ENCODE data around the gene KCNK1.

KCNK1 gene

GRCh38 chr1:233620065-233620464, 6.2 kb downstream of the KCNK1 start:
- no peak for DNase-seq (ENCODE audit: extremely low spot score)
- CTCF ChIA-PET: no interaction called here
- POLR2A ChIA-PET: no interaction called here
- TF ChIP-seq CTCF (IDR thresholded peaks at IDR 0.05; ENCODE audit: control extremely low read depth, extremely low read depth, low read depth, missing control alignments): no peak

- DNase-seq (ENCODE audit: extremely low spot score): no peak
- POLR2A ChIA-PET: no interaction called here
- TF ChIP-seq CTCF (IDR thresholded peaks at IDR 0.05; ENCODE audit: control extremely low read depth, extremely low read depth, low read depth, missing control alignments): no peak
- CTCF ChIA-PET: interaction anchor here (1.5 kb wide), 1 partner anchor 181 kb away, joined by 3 read pairs; no protein-coding TSS in a partner anchor
These were observed 8.0 kb downstream of the KCNK1 start for GRCh38 chr1:233621923-233622322.

- TF ChIP-seq CTCF (IDR thresholded peaks at IDR 0.05; ENCODE audit: control extremely low read depth, extremely low read depth, low read depth, missing control alignments): no peak
- ChIA-PET CTCF (interaction anchor here (1.8 kb wide), 1 partner anchor 10 kb away, joined by 4 read pairs; no protein-coding TSS in a partner anchor), POLR2A (no interaction called here)
These were observed 10.4 kb downstream of the KCNK1 start for GRCh38 chr1:233624289-233624688.

GRCh38 chr1:233625087-233625486, 11.2 kb downstream of the KCNK1 start:
- TF ChIP-seq CTCF (IDR thresholded peaks at IDR 0.05; ENCODE audit: control extremely low read depth, extremely low read depth, low read depth, missing control alignments): no peak
- ChIA-PET CTCF (interaction anchor here (1.8 kb wide), 1 partner anchor 9 kb away, joined by 4 read pairs; no protein-coding TSS in a partner anchor), POLR2A (no interaction called here)
- no peak for DNase-seq (ENCODE audit: extremely low spot score)

More at GRCh38 chr1:233624289-233624688, 10.4 kb downstream of the KCNK1 start:
- DNase-seq (ENCODE audit: extremely low spot score): no peak

- ChIA-PET CTCF (interaction anchor here (1.8 kb wide), 1 partner anchor 8 kb away, joined by 4 read pairs; no protein-coding TSS in a partner anchor), POLR2A (no interaction called here)
- DNase-seq (ENCODE audit: extremely low spot score): no peak
- TF ChIP-seq CTCF (IDR thresholded peaks at IDR 0.05; ENCODE audit: control extremely low read depth, extremely low read depth, low read depth, missing control alignments): no peak
These were observed 11.6 kb downstream of the KCNK1 start for GRCh38 chr1:233625510-233625981.

- no peak for DNase-seq (ENCODE audit: extremely low spot score)
- no peak for TF ChIP-seq CTCF (IDR thresholded peaks at IDR 0.05; ENCODE audit: control extremely low read depth, extremely low read depth, low read depth, missing control alignments)
- ChIA-PET CTCF (interaction anchor here (4.2 kb wide), 1 partner anchor 9 kb away, joined by 12 read pairs; no protein-coding TSS in a partner anchor), POLR2A (interaction anchor here (0.6 kb wide), 1 partner anchor 32 kb away, joined by 3 read pairs; no protein-coding TSS in a partner anchor)
These were observed 13.5 kb downstream of the KCNK1 start for GRCh38 chr1:233627376-233627775.
